Brain pericyte (primary cell): Measurements from ENCODE around the gene C20orf202.

ENCODE experiments used
- DNase-seq: peaks from one replicate; pipeline ENCODE4 v3.0.0-alpha.2; 2012; ENCODE audit warnings: low read depth, low spot score

The C20orf202 gene

DNA sequence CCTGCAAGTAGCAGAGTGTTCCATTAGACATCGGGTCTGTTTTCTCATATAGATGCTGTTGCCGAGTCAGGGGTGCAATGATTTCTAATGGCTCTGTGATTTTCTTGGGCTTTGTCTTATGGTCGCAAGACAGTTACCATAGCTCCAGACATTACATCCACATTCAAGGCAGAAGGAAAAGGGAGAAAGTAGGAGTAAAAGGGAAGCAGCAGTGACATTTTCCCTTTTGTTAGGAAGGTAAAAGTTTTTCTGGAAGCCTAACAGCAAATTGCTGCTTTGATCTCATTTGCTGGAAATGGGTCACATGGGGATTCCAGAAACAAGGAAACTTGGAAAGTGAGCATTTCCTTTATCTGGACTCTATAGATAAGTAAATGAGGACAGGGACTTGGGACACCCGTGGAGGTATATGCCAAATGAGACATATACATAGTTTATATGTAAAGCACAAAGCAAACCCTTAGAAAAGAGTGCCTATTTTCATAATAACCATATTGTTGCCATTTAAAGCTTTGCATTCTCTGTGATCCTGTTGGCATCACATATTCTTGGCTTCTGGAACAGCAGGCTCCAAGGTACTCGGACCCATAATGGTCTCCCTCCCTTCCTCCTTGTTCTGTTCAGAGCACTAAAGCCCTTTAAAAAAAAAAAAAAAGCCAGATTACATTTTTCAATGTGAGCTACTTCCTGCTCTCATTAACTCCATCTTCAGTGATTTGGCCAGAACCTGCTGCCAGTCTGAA is at the start of gene C20orf202:
C20orf202 (plus strand) TSS at position 693 of the 743 bp plus-strand sequence. CDS start 132 bp downstream, outside the sequence.
- no peak for DNase-seq

DNA sequence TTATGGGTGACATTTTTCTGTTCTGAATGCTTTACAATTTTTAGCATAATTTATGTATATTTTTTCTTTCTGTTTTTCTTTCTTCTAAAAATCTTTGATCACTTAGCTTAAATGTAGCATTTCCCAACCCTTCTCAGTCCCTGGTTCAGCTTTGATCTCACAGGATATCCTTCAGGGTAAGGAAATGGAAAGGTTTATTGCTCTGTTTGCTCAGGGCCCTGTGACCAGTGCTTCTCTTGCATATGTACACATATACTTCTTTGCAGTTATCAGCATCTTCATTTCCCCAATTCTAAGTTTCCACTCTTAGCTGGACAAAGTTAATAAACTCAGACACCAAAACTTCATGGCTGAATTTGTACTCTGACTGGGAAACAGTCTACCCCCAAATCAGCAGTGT is 49.0 kb upstream of the C20orf202 start:
- DNase-seq, result no peak

DNA sequence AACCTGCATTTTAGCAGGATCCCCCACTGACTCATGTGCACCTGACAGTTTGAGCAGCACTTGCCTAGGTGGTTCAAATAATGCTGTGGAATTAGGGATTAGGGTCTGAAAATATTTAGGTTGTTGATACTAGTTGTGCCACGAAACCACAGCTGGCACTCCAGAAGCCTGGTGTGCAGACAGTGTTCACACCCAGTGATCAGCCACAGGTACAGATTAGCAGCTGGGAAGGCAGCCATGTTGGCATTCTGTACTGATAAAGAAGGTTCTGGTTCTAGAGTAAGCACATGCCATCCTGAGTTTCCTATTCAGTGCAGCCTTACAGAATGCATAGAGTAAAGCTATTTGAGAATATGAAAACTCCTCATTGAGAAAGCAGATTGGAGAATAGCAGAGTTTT is 48.6 kb upstream of the C20orf202 start:
- no peak for DNase-seq

DNA sequence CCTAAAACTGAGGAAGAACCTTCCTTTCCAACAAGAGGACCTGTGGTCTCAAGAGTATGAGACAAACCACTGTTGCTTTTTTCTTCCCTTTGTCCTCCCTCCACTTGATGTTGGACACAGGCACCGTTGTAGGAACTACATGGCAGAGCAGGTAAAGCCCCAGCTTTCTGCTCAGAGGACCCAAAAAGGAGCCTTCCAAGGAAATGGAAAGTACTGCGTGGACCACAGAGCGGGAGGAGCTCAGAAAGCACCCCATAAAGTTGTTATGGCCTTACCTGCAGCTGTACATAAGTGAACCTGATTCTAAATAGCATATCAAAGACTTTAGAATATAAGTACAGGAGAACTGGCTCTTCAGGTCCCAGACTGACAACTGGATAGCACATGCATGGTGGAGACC is 47.9 kb upstream of the C20orf202 start:
- DNase-seq, result no peak

- DNase-seq, result no peak
Measured at GRCh38 chr20:1160496-1160895, 42.8 kb upstream of the C20orf202 start.

DNA sequence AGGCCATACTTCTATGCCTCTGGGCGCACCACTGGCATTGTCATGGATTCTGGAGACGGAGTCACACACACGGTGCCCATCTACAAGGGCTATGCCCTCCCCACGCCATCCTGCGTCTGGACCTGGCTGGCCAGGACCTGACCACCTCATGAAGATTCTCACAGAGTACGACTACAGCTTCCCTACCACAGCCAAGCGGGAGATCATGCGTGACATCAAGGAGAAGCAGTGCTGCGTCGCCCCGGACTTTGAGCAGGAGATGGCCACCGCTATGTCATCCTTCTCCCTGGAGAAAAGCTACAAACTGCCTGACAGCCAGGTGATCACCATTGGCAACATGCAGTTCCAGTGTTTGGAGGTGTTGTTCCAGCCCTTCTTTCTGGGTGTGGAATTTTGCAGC is 42.3 kb upstream of the C20orf202 start:
- no peak for DNase-seq

- DNase-seq, result no peak
Measured at GRCh38 chr20:1163105-1163504, 40.1 kb upstream of the C20orf202 start.

GRCh38 chr20:1163653-1164052 is 39.6 kb upstream of the C20orf202 start:
- DNase-seq, result no peak

DNA sequence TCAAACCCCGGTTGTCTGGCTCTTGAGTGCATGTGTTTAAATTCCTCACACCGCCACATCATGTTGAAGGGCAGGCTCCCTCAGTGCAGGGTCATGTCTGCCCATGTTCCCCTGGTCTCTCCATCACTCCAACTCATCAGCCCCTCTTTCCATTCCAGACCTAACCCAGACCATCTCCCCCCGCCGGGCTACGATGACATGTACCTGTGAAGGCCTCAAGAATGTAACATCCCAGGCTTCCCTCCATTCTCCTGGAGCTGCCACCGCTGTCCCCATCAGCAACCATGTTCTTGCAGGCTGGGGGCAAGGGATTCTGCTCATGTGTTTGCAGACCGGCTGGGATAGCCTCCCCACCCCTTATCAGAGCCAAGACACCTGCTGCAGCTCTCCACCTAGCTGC is 38.4 kb upstream of the C20orf202 start:
- no peak for DNase-seq

- DNase-seq, result no peak
Measured at GRCh38 chr20:1165521-1165920, 37.7 kb upstream of the C20orf202 start.

- DNase-seq, result no peak
Measured at GRCh38 chr20:1165941-1166340, 37.3 kb upstream of the C20orf202 start.

- DNase-seq, result no peak
Measured at GRCh38 chr20:1166948-1167720, 36.1 kb upstream of the C20orf202 start.

DNA sequence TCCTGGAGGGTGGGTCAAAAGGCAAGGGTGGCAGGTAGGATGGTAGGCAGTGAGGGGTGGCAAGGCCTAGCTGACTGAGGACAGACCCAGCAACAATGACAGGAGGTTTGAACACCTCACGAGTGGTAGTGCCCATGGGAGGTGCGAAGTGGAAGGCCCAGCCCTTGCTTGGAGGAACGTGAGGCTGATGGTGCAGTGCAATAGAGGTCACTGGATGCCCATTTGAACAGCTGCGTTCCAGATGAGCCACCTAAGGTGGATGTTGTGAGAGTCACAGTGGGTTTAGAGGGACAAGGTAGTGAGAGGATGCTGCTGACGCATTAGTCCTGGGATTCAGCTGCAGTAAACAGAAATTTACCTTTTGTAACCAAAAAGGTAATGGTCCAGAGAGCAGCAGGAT is 34.0 kb upstream of the C20orf202 start:
- no peak for DNase-seq

GRCh38 chr20:1171461-1172093 is 31.7 kb upstream of the C20orf202 start:
- no peak for DNase-seq

- no peak for DNase-seq
Measured at GRCh38 chr20:1173698-1174097, 29.6 kb upstream of the C20orf202 start.

DNA sequence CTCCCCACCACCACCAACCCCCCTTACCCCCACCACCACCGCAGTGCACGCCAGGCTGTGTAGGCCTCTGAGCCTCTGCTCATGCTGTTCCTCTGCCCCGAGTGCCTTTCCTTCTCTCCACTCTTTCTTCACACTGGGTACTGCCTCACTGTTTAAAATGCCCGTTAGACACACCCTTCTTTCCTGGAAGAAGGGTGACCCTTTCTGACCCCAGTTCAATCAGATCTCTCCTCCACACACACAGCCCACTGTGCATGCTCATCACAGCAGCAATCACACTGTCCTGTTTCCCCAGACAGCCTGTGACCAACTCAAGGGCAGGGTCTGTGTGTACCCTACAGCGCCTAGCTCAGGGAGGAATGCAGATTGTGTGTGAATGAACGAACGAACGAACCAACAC is 28.5 kb upstream of the C20orf202 start:
- DNase-seq, result no peak

- DNase-seq, result no peak
Measured at GRCh38 chr20:1177680-1178079, 25.6 kb upstream of the C20orf202 start.

DNA sequence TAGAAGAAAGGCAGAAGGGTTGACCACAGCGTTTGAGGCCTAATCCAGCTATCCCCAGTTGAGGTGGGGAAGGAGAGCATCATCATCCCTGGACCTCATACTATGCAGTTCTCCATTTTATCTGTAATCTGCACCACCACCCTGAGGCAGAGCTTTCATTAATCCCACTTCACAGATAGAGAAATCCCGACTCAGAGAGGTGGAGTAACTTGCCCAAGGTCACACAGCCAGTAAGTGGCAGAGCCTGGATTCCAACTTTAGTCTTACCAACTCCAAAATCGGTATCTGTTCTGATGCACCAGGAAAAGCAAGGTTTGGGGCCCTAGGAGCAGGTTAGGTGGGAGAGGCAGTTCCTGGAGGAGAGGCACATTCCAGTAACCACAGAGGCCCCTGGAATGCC is 25.2 kb upstream of the C20orf202 start:
- no peak for DNase-seq

DNA sequence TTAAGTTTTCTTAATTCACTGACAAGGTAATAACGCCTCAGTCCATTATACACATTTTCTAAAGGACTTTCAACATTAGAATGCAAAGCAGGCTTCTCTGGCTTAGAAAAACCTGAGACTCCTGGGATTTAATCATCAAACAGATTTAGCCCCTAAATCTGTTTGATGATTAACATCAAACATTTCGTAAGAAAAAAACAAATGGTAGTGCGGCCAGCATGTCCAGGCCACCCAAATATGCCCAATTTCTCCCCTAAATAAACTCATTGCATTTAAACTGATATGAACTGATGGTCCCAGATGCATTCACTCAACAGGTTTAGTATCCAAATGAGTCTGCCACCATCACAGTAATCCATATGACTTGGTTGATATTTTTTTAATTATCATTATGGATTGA is 24.6 kb upstream of the C20orf202 start:
- DNase-seq, result no peak

- no peak for DNase-seq
Measured at GRCh38 chr20:1180949-1181348, 22.3 kb upstream of the C20orf202 start.

DNA sequence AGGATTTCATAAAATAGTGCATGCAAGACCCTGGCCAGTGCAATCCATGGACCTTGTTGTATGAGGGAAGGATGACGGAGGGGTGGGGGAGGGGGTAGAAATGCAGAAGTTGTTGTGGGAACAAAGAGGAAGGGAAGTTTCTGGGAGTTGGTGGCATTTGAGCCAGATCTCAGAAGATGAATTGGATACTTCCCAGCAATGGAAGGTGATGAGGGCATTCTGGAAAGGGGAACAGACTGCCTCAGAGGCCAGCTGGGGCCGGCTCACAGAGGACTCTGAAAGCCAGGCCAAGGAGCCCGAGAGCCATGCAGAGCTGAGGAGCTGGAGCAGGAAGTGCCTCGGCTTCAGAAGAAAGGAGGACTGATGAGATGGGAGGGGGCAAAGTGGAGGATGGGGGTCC is 21.1 kb upstream of the C20orf202 start:
- no peak for DNase-seq

- no peak for DNase-seq
Measured at GRCh38 chr20:1183153-1183552, 20.1 kb upstream of the C20orf202 start.

- DNase-seq, result no peak
Measured at GRCh38 chr20:1184260-1184637, 19.0 kb upstream of the C20orf202 start.
